DOHH2 (cell line): ENCODE data around the gene ATF7IP2.

Source experiments
- EZH2phosphoT487 ChIP-seq: fragments of 200-600 bp; sonication (generic); IDR thresholded peaks from 2 replicates; pipeline ENCODE4 v1.6.1; 2017; ENCODE audit warnings: borderline replicate concordance, mild to moderate bottlenecking, antibody characterized with exemption, low read length, moderate library complexity, mixed read lengths
- TF ChIP-seq, protein P1 (sequence below): fragments of 200-600 bp; sonication (generic); IDR thresholded peaks from one replicate; pipeline ENCODE4 v1.5.1; 2014; ENCODE audit warnings: antibody characterized with exemption, mild to moderate bottlenecking, low read depth, low read length; ENCODE audit not compliant: poor library complexity, severe bottlenecking

DNA sequence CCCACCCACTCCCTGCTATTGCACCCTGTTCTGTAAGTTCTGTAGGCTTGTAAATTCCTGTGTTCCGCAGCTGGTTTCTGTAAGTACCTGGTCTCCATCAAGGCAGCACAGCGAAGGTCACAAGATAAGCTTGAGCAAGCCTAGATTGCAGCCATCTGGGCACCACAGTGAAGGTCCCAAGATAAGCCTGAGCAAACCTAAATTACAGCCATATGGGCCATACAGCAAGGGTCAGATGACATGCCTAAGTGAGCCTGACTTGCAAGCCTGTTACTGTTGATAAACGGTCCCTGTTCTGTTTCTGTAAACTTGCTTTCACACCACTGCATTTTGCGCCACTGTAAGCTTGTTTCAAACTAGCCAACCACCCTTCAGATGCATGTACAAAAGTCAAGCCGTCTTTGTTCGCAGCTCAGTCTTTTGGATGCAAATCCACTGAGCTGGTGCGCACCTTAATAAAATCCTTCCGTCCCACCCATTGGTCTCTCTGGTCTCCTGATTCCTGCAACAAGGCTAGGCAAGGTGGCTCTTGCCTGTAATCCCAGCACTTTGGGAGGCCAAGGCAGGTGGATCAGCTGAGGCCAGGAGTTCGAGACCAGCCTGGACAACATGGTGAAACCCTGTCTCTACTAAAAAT is 42.6 kb upstream of the ATF7IP2 start:
- TF ChIP-seq, protein P1, sequence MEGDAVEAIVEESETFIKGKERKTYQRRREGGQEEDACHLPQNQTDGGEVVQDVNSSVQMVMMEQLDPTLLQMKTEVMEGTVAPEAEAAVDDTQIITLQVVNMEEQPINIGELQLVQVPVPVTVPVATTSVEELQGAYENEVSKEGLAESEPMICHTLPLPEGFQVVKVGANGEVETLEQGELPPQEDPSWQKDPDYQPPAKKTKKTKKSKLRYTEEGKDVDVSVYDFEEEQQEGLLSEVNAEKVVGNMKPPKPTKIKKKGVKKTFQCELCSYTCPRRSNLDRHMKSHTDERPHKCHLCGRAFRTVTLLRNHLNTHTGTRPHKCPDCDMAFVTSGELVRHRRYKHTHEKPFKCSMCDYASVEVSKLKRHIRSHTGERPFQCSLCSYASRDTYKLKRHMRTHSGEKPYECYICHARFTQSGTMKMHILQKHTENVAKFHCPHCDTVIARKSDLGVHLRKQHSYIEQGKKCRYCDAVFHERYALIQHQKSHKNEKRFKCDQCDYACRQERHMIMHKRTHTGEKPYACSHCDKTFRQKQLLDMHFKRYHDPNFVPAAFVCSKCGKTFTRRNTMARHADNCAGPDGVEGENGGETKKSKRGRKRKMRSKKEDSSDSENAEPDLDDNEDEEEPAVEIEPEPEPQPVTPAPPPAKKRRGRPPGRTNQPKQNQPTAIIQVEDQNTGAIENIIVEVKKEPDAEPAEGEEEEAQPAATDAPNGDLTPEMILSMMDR: no peak
- no peak for TF ChIP-seq EZH2phosphoT487
